Subcutaneous adipose tissue (tissue), 4 donors: Measurements from ENCODE around the gene HOMER1. TPM values are rescaled to one million over a fixed set of nuclear protein-coding genes. Genes with fewer than 3 reads are reported as not detected.

Experiments
- total RNA-seq, 4 donors: library from RNA; depleted of rRNA; stranded (reverse); fragments of >200 nt; gene quantifications; one replicate each; pipeline ENCODE4 v1.1.0, GENCODE V29; 2016
- TF ChIP-seq, protein P1 (sequence below): fragments of 450-650 bp; IDR thresholded peaks from one replicate; pipeline ENCODE4 v1.5.1; 2016; ENCODE audit warnings: low read depth, mild to moderate bottlenecking, control low read depth, antibody characterized with exemption, moderate library complexity

The HOMER1 gene
- total RNA-seq, 4 donors from 2014 or later: 1.5 to 7.2 (median 3.7) TPM

DNA sequence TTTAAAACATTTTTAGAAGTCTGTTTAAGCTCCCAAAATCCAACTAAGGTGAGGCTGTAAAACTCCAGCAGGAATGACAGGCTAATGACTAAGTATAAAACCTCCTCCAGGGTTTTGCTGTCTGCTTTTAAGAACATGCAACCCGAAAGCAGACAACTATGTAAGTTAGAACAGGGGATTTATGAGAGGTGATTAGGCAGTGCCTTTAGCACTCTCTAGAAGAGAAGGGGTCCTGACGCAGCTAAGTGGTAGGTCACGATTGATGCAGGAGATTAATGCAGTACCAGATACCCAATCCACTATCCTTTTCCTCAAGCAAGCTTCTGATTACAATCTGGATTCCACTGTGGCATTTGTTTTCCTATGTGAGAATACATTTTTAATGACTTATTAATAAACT, 25.9 kb downstream of the HOMER1 start:
- TF ChIP-seq, protein P1, sequence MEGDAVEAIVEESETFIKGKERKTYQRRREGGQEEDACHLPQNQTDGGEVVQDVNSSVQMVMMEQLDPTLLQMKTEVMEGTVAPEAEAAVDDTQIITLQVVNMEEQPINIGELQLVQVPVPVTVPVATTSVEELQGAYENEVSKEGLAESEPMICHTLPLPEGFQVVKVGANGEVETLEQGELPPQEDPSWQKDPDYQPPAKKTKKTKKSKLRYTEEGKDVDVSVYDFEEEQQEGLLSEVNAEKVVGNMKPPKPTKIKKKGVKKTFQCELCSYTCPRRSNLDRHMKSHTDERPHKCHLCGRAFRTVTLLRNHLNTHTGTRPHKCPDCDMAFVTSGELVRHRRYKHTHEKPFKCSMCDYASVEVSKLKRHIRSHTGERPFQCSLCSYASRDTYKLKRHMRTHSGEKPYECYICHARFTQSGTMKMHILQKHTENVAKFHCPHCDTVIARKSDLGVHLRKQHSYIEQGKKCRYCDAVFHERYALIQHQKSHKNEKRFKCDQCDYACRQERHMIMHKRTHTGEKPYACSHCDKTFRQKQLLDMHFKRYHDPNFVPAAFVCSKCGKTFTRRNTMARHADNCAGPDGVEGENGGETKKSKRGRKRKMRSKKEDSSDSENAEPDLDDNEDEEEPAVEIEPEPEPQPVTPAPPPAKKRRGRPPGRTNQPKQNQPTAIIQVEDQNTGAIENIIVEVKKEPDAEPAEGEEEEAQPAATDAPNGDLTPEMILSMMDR: no peak

- TF ChIP-seq, protein P1: no peak
Measured at GRCh38 chr5:79487251-79487650, 26.7 kb downstream of the HOMER1 start.

- TF ChIP-seq, protein P1: no peak
Measured at GRCh38 chr5:79486116-79486515, 27.8 kb downstream of the HOMER1 start.

- TF ChIP-seq, protein P1: no peak
Measured at GRCh38 chr5:79484731-79485130, 29.2 kb downstream of the HOMER1 start.

GRCh38 chr5:79481574-79481973, 32.4 kb downstream of the HOMER1 start:
- TF ChIP-seq, protein P1: no peak

DNA sequence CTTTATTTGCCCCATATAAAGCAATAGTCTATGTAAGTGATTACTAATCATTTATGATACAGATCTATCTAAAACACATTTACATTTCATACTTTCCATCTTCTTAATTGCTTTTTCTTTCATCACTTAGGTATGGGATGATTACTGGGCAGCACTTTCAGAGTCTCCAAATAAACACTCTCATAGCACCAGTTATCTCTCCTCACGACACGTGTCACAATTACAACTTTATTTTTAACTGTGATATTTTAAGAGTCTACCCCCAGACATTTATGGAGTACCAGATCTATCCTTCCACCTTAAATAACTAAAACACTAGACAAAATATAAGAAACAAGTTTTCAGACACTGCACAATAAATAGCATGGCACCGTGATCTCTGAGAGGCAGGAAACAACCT, 32.9 kb downstream of the HOMER1 start:
- TF ChIP-seq, protein P1: no peak

DNA sequence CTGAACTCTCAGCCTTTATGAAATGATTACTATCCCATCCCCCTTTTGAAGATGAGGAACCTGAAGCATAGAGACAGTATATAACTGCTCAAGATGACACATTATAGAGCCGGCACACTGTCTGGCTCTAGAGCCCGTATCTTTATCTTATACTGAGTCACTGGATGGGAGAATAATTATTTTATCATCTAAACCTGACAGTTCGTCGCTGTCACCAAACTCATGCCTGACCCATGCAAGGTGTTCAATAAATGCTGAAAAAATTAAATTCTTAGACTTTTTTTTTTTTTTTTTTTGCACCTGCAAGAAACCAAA, 38.8 kb downstream of the HOMER1 start:
- TF ChIP-seq, protein P1: no peak
